K562 (cell line): ENCODE results near the gene TSKS. TPM values are rescaled to one million over a fixed set of nuclear protein-coding genes. Genes with fewer than 3 reads are reported as not detected.

Experiments
- ATAC-seq: fragments of 200-7000 bp; cut with Tn5 transposase; 3 replicates; pipeline ENCODE4 v1.9.1; 2020; ENCODE audit warnings: moderate library complexity
- BruUV-seq: library from RNA; stranded (reverse); fragments of 400-500 nt; replicated peaks from 2 replicates; lab custom pipeline; 2021; lab: Mats Ljungman, UMichigan
- CTCF ChIA-PET: fragments of 300-600 bp; formaldehyde crosslinking; extraction: SDS; loops from one replicate; lab custom pipeline; 2021; ENCODE audit warnings: low intra/inter-chr PET ratio; lab: Yijun Ruan, JAX
- POLR2A ChIA-PET: fragments of 300-600, 350-650 bp; sonication (Branson Sonifier 250); formaldehyde crosslinking; extraction: SDS; loops from one replicate; lab custom pipeline; 2021; ENCODE audit warnings: antibody characterized with exemption, inconsistent platforms; lab: Yijun Ruan, JAX
- DNase-seq, 4 experiments: peaks; one replicate each; pipeline versions ENCODE4 v3.0.0 to v3.0.0-alpha.2; 2011 to 2018; ENCODE audit warnings: low spot score in 3 of 4, mixed read lengths in 3 of 4; ENCODE audit errors: extremely low read depth in 1 of 4
- FAIRE-seq: peaks from 2 replicates; lab custom pipeline; 2011; peaks lifted over from hg19 to GRCh38; lab: Jason Lieb, UNC
- H2AFZ ChIP-seq: 2 replicates; pipeline ENCODE4 v1.6.0; 2011; ENCODE audit warnings: low read depth, low read length, control low read depth, inconsistent platforms
- H3K27ac ChIP-seq: fragments of 200-600 bp; 3 replicates; pipeline ENCODE4 v1.8.0; 2011; ENCODE audit warnings: low read depth, mild to moderate bottlenecking, control low read depth, inconsistent platforms, low read length, moderate library complexity, mixed read lengths; ENCODE audit errors: extremely low read depth
- H3K27me3 ChIP-seq, 2 experiments: fragments of 300-600 bp in 1 of 2; 2 replicates in 1 of 2; 3 replicates in 1 of 2; pipeline versions ENCODE4 v1.6.0 to v1.8.0; 2011; ENCODE audit warnings: inconsistent platforms in 2 of 2, low read length in 2 of 2, mild to moderate bottlenecking in 1 of 2, mixed read lengths in 1 of 2, moderate library complexity in 1 of 2; ENCODE audit not compliant: control insufficient read depth in 2 of 2, insufficient read depth in 2 of 2
- H3K36me3 ChIP-seq: fragments of 300-600 bp; 3 replicates; pipeline ENCODE4 v1.8.0; 2011; ENCODE audit warnings: mild to moderate bottlenecking, low read length, inconsistent platforms; ENCODE audit not compliant: control insufficient read depth, insufficient read depth
- H3K4me1 ChIP-seq, 2 experiments: fragments of 200-600 bp in 1 of 2; replicated peaks in 1 of 2; 2 replicates in 1 of 2; 3 replicates in 1 of 2; pipeline versions ENCODE4 v1.5.1 to v1.8.0; 2011; ENCODE audit warnings: inconsistent platforms in 2 of 2, low read length in 2 of 2, mild to moderate bottlenecking in 1 of 2, mixed read lengths in 1 of 2, moderate library complexity in 1 of 2; ENCODE audit not compliant: control insufficient read depth in 2 of 2, insufficient read depth in 2 of 2
- H3K4me2 ChIP-seq: 2 replicates; pipeline ENCODE4 v1.6.1; 2011; ENCODE audit warnings: low read length, control low read depth, inconsistent platforms, mixed read lengths; ENCODE audit not compliant: insufficient read depth
- H3K4me3 ChIP-seq: fragments of 200-600 bp; sonication (generic), shearing (Covaris generic); 2 replicates; pipeline ENCODE4 v1.5.1; 2016; ENCODE audit warnings: control low read depth, inconsistent platforms
- H3K79me2 ChIP-seq: fragments of 200-600 bp; 3 replicates; pipeline ENCODE4 v1.8.0; 2011; ENCODE audit warnings: low read length, inconsistent platforms; ENCODE audit not compliant: control insufficient read depth, insufficient read depth
- H3K9ac ChIP-seq, 2 experiments: 2 replicates each; pipeline versions ENCODE4 v1.6.0 to v1.6.1; 2011; ENCODE audit warnings: low read depth in 2 of 2, low read length in 2 of 2, control low read depth in 1 of 2, inconsistent platforms in 1 of 2, mild to moderate bottlenecking in 1 of 2, mixed read lengths in 1 of 2; ENCODE audit not compliant: insufficient read depth in 1 of 2
- H3K9me1 ChIP-seq: one replicate; pipeline ENCODE4 v1.6.0; 2011; ENCODE audit warnings: inconsistent platforms, mild to moderate bottlenecking, low read length, moderate library complexity; ENCODE audit not compliant: control insufficient read depth, insufficient read depth
- H3K9me3 ChIP-seq: replicated peaks from 2 replicates; pipeline ENCODE4 v1.5.1; 2011; ENCODE audit warnings: low read depth, low read length, inconsistent platforms; ENCODE audit not compliant: control insufficient read depth, insufficient read depth
- H4K20me1 ChIP-seq: replicated peaks from 2 replicates; pipeline ENCODE4 v1.6.1; 2011; ENCODE audit warnings: low read length, inconsistent platforms, mixed read lengths; ENCODE audit not compliant: control insufficient read depth, insufficient read depth
- DPF2 ChIP-seq: fragments of 450-650 bp; IDR thresholded peaks from 2 replicates; pipeline ENCODE4 v1.6.1; 2016
- ELF4 ChIP-seq: fragments of 450-650 bp; formaldehyde crosslinking; IDR thresholded peaks from 2 replicates; pipeline ENCODE4 v1.4.0; 2022; ENCODE audit warnings: missing genetic modification characterization
- EP300 ChIP-seq: IDR thresholded peaks from 2 replicates; pipeline ENCODE4 v1.6.1; 2012; ENCODE audit warnings: low read length, improper control_type of control experiment
- ERF ChIP-seq: fragments of 450-650 bp; formaldehyde crosslinking; IDR thresholded peaks from 2 replicates; pipeline ENCODE4 v1.4.0; 2020; ENCODE audit warnings: mild to moderate bottlenecking, mixed read lengths
- GTF2F1 ChIP-seq: IDR thresholded peaks from 2 replicates; pipeline ENCODE4 v1.6.1; 2011; ENCODE audit warnings: low read depth, low read length, improper control_type of control experiment
- HDAC1 ChIP-seq, 2 experiments: fragments of 450-650 bp; IDR thresholded peaks; 2 replicates each; pipeline ENCODE4 v1.6.1; 2016 to 2017; ENCODE audit warnings: inconsistent platforms in 1 of 2, mild to moderate bottlenecking in 1 of 2, moderate library complexity in 1 of 2
- HDGF ChIP-seq: fragments of 450-650 bp; IDR thresholded peaks from 2 replicates; pipeline ENCODE4 v1.6.1; 2016
- KLF16 ChIP-seq: IDR thresholded peaks from 2 replicates; pipeline ENCODE4 v1.6.1; 2016; ENCODE audit warnings: antibody characterized with exemption
- OTX1 ChIP-seq: fragments of 450-650 bp; formaldehyde crosslinking; IDR thresholded peaks from 2 replicates; pipeline ENCODE4 v1.4.0; 2022; ENCODE audit warnings: mild to moderate bottlenecking
- SMARCA4 ChIP-seq: fragments of 450-650 bp; IDR thresholded peaks from 2 replicates; pipeline ENCODE4 v1.6.1; 2016
- SMARCA5 ChIP-seq: fragments of 450-650 bp; IDR thresholded peaks from 2 replicates; pipeline ENCODE4 v1.6.1; 2016
- SMARCC2 ChIP-seq: fragments of 450-650 bp; IDR thresholded peaks from 2 replicates; pipeline ENCODE4 v1.6.1; 2017; ENCODE audit warnings: antibody characterized with exemption, moderate library complexity, mild to moderate bottlenecking, low read depth
- SUPT5H ChIP-seq: fragments of 450-650 bp; IDR thresholded peaks from 2 replicates; pipeline ENCODE4 v1.6.1; 2016
- TBL1XR1 ChIP-seq, 2 experiments: IDR thresholded peaks; 2 replicates each; pipeline ENCODE4 v1.6.1; 2012; ENCODE audit warnings: improper control_type of control experiment in 2 of 2, low read length in 2 of 2, mild to moderate bottlenecking in 1 of 2
- TFAM ChIP-seq: fragments of 250-450 bp; sonication (Bioruptor Pico); conservative IDR thresholded peaks from 2 replicates; pipeline ENCODE4 v1.5.0; 2021; ENCODE audit warnings: mild to moderate bottlenecking, moderate library complexity
- ZBTB1 ChIP-seq: sonication (generic); formaldehyde crosslinking; IDR thresholded peaks from 2 replicates; pipeline ENCODE4 v1.8.1; 2023; ENCODE audit warnings: missing genetic modification reagents, low read depth, mild to moderate bottlenecking, borderline replicate concordance
- ZFP30 ChIP-seq: fragments of 250-450 bp; sonication (Bioruptor Pico); IDR thresholded peaks from 2 replicates; pipeline ENCODE4 v1.8.0; 2022; ENCODE audit warnings: moderate library complexity, mild to moderate bottlenecking, inconsistent platforms, borderline replicate concordance
- ZNF354B ChIP-seq: fragments of 250-450 bp; sonication (Bioruptor Pico); IDR thresholded peaks from 2 replicates; pipeline ENCODE4 v1.4.0; 2020
- WGBS: fragments of 100-300 bp; shearing (Covaris generic); methylation state at CpG from one replicate; pipeline ENCODE4 v1.1.6; 2016; ENCODE audit warnings: low coverage, mixed read lengths; ENCODE audit not compliant: insufficient coverage; ENCODE audit errors: missing lambda C conversion rate; 5-methylcytosine and 5-hydroxymethylcytosine counted together
- in situ Hi-C: fragments of 300-500 bp; cut with MboI; formaldehyde crosslinking; loops from 4 replicates; pipeline ENCODE4 v1.15.0; 2018; ENCODE audit warnings: inconsistent platforms, mixed read lengths
- intact Hi-C: fragments of 100-400 bp; cut with micrococcal nuclease; formaldehyde crosslinking; loops from 2 replicates; pipeline ENCODE4 v1.14.2; 2022
- polyA plus RNA-seq, 8 experiments: library from polyadenylated mRNA; depleted of rRNA in 4 of 8; stranded (reverse) in 5 of 8; unstranded in 3 of 8; fragments of >200 nt; fragmentation: Nextera tagmentation in 2 of 8; fragmentation: Illumina TruSeq in 1 of 8; extraction: Ambion mirVana in 2 of 8; extraction: Trizol in 1 of 8; gene quantifications; 2 replicates each; pipeline versions ENCODE4 v1.2.1 to v1.2.3, GENCODE V29; 2011 to 2014; ENCODE audit warnings: inconsistent platforms in 1 of 8, missing spikeins in 1 of 8
- total RNA-seq, 7 experiments: library from RNA; depleted of rRNA in 6 of 7; stranded (reverse); fragments of >200 nt in 6 of 7; fragmentation: Illumina TruSeq in 2 of 7; extraction: Trizol in 2 of 7; gene quantifications; 2 replicates each; pipeline versions ENCODE4 v1.2.1 to v1.2.3, GENCODE V29; 2011 to 2021; ENCODE audit warnings: low replicate concordance in 1 of 7
- TF ChIP-seq, protein P1 (sequence below): fragments of 200-800 bp; sonication (Bioruptor generic); IDR thresholded peaks from 2 replicates; pipeline ENCODE4 v1.6.1; 2017; ENCODE audit warnings: missing genetic modification characterization, missing compliant biosample characterization
- TF ChIP-seq, protein P2 (sequence below): fragments of 450-650 bp; IDR thresholded peaks from 2 replicates; pipeline ENCODE4 v1.6.1; 2016; ENCODE audit warnings: antibody characterized with exemption

TSKS gene
- total and polyA plus RNA-seq, 9 of the 15 experiments (the other 6 are each of a cell fraction or from before 2014, with no cell fraction given) = 0.14 to 4.5 (median 0.80) TPM

GRCh38 chr19:49773663-49774350 lies 10.7 kb upstream of the TSKS start (continued):
- TF ChIP-seq SMARCC2 (no peak), GTF2F1 (no peak), OTX1 (CRISPR knock-in tag) (no peak), SMARCA5 (peak; percentile 89)

GRCh38 chr19:49772850-49773432 lies 9.8 kb upstream of the TSKS start:
- Histone ChIP-seq H3K9me1 (peaks cover under 1% of the 10 kb centered on the region), H2AFZ (no peak overlapping the region), H3K79me2 (peaks cover 90% of the 10 kb centered on the region), H3K36me3 (peaks cover 59% of the 10 kb centered on the region), H4K20me1 (peaks cover 5% of the 10 kb centered on the region; the same call in 1 of the 2 replicates), H3K27me3 (no peaks in the 10 kb centered on the region), H3K9ac (peak overlapping the region; percentile 48 to 80), H3K9me3 (no peaks in the 10 kb centered on the region), H3K4me2 (peak overlapping the region; percentile 73), H3K27ac (peak overlapping the region; percentile 60; the same call in 2 of the 3 replicates), H3K4me1 (peaks cover 58 to 81% of the 10 kb centered on the region in 2 experiments), H3K4me3 (no peak overlapping the region)
- BruUV-seq = no TSS peak
- in situ Hi-C loops (no loop called here), intact Hi-C loops (no loop called here)
- peak; percentile 71 for ATAC-seq
- peak in 3 of 4 experiments; percentile 25 to 83 (median 68) for DNase-seq
- CTCF ChIA-PET = no interaction called here
- WGBS = 20% methylated on average over 9 of the region's 10 CpGs
- FAIRE-seq = peak; percentile 87
- POLR2A ChIA-PET = interaction anchor here (2.2 kb wide), 1 partner anchor 13 kb away, joined by 5 read pairs; no protein-coding TSS in a partner anchor
- TF ChIP-seq, protein P1, sequence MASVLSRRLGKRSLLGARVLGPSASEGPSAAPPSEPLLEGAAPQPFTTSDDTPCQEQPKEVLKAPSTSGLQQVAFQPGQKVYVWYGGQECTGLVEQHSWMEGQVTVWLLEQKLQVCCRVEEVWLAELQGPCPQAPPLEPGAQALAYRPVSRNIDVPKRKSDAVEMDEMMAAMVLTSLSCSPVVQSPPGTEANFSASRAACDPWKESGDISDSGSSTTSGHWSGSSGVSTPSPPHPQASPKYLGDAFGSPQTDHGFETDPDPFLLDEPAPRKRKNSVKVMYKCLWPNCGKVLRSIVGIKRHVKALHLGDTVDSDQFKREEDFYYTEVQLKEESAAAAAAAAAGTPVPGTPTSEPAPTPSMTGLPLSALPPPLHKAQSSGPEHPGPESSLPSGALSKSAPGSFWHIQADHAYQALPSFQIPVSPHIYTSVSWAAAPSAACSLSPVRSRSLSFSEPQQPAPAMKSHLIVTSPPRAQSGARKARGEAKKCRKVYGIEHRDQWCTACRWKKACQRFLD (CRISPR knock-in tag) = no peak
- TF ChIP-seq ELF4 (CRISPR knock-in tag) (peak; percentile 84), SMARCA4 (0 out of 2 replicates have a peak, but pooled peaks have one; percentile 47), HDGF (peak; percentile 93), ERF (CRISPR knock-in tag) (no peak), SUPT5H (peak; percentile 45; the same call in 1 of the 2 replicates), EP300 (no peak), KLF16 (no peak), ZFP30 (no peak), TBL1XR1 (IDR thresholded peaks at IDR 0.05; ENCODE audit: low read length in 2 of 2) (no peak), TFAM (CRISPR knock-in tag) (no peak), DPF2 (peak; percentile 47), HDAC1 (IDR thresholded peaks at IDR 0.05) (peak in 1 of 2 experiments; percentile 54; a peak in 2 of 4 replicates), ZNF354B (CRISPR knock-in tag) (no peak), ZBTB1 (no peak)
- TF ChIP-seq, protein P2, sequence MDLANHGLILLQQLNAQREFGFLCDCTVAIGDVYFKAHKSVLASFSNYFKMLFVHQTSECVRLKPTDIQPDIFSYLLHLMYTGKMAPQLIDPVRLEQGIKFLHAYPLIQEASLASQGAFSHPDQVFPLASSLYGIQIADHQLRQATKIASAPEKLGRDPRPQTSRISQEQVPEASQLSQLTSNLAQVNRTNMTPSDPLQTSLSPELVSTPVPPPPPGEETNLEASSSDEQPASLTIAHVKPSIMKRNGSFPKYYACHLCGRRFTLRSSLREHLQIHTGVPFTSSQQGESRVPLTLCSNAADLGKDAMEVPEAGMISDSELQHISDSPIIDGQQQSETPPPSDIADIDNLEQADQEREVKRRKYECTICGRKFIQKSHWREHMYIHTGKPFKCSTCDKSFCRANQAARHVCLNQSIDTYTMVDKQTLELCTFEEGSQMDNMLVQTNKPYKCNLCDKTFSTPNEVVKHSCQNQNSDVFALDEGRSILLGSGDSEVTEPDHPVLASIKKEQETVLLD = peak; percentile 55; the same call in 1 of the 2 replicates
